ENCODE results near the gene SLC30A9. TPM values are rescaled to one million over a fixed set of nuclear protein-coding genes. Genes with fewer than 3 reads are reported as not detected.

Gene SLC30A9
- total and polyA plus RNA-seq, 10 of the 15 experiments (the other 5 are each of a cell fraction or from before 2014, with no cell fraction given), result 12.1 to 75.9 (median 46.6) TPM

- Histone ChIP-seq H3K36me3 (ENCODE audit: control insufficient read depth in 2 of 2, insufficient read depth in 2 of 2, low read length in 1 of 2) (no peaks in the 10 kb centered on the region), H3K4me3 (no peak overlapping the region), H3K79me2 (ENCODE audit: control insufficient read depth, insufficient read depth, low read length) (no peaks in the 10 kb centered on the region; the same call in none of the 2 replicates), H3K9me3 (replicated peaks; ENCODE audit: control insufficient read depth, insufficient read depth, low read length) (no peaks in the 10 kb centered on the region; the same call in 2 of the 3 replicates), H3K9ac (ENCODE audit: control insufficient read depth, insufficient read depth, low read length) (no peak overlapping the region), H3K27me3 (replicated peaks in 1 of 2; ENCODE audit: control insufficient read depth in 2 of 2, insufficient read depth in 2 of 2, low read length in 1 of 2) (no peaks in the 10 kb centered on the region), H2AFZ (ENCODE audit: control insufficient read depth, low read depth, low read length) (no peak overlapping the region), H3K4me2 (ENCODE audit: control insufficient read depth, insufficient read depth) (no peak overlapping the region), H4K20me1 (ENCODE audit: control insufficient read depth, insufficient read depth) (no peaks in the 10 kb centered on the region), H3K4me1 (ENCODE audit: control insufficient read depth, insufficient read depth, low read length) (no peaks in the 10 kb centered on the region), H3K27ac (ENCODE audit: control insufficient read depth, insufficient read depth) (no peak overlapping the region)
- 97% methylated on average over 2 of the region's 2 CpGs for WGBS (ENCODE audit: insufficient coverage, insufficient replicate concordance, low lambda C conversion rate, missing lambda C conversion rate)
- FAIRE-seq, result no peak
- RAD21 ChIA-PET (ENCODE audit: unreplicated experiment), result no interaction called here
- no TSS peak for BruUV-seq (replicated peaks)
- no peak for ATAC-seq
- intact Hi-C loops (cut with micrococcal nuclease; ENCODE audit: unreplicated experiment), result no loop called here
- POLR2A ChIA-PET, result no interaction called here
- SMC1A ChIA-PET (ENCODE audit: uncharacterized antibody, unreplicated experiment), result no interaction called here
- no peak for TF ChIP-seq POLR2A (IDR thresholded peaks at IDR 0.05; ENCODE audit: low read depth, low read length)
- TF ChIP-seq RUNX3 (IDR thresholded peaks at IDR 0.05; ENCODE audit: low read length), result no peak
- no peak for TF ChIP-seq KDM1A (IDR thresholded peaks at IDR 0.05; ENCODE audit: borderline replicate concordance)
- no peak for TF ChIP-seq RB1 (IDR thresholded peaks at IDR 0.05; ENCODE audit: borderline replicate concordance)
- TF ChIP-seq SUZ12 (IDR thresholded peaks at IDR 0.05; ENCODE audit: unreplicated experiment), result no peak
- no peak for TF ChIP-seq CTCF (IDR thresholded peaks at IDR 0.05 in 2 of 3, conservative IDR thresholded peaks at IDR 0.05 in 1 of 3; ENCODE audit: control insufficient read depth in 2 of 3, extremely low read depth in 1 of 3, insufficient read depth in 1 of 3, low read depth in 3 of 3, low read length in 3 of 3)
- TF ChIP-seq, protein P1, sequence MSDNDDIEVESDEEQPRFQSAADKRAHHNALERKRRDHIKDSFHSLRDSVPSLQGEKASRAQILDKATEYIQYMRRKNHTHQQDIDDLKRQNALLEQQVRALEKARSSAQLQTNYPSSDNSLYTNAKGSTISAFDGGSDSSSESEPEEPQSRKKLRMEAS (IDR thresholded peaks at IDR 0.05; ENCODE audit: low read depth, low read length), result no peak
- TF ChIP-seq MEF2B (IDR thresholded peaks at IDR 0.05; ENCODE audit: partially characterized antibody, poor library complexity, severe bottlenecking), result no peak
- no peak for TF ChIP-seq HDAC6 (IDR thresholded peaks at IDR 0.05; ENCODE audit: unreplicated experiment)
- TF ChIP-seq RELA (IDR thresholded peaks at IDR 0.05; ENCODE audit: borderline replicate concordance, partially characterized antibody), result no peak
- no peak for TF ChIP-seq E2F8 (IDR thresholded peaks at IDR 0.05; ENCODE audit: low read depth, partially characterized antibody)
- no peak for TF ChIP-seq ZNF622 (IDR thresholded peaks at IDR 0.05)
- TF ChIP-seq RAD21 (IDR thresholded peaks at IDR 0.05; ENCODE audit: insufficient read depth, low read depth, low read length), result no peak
- no peak for TF ChIP-seq CREB1 (IDR thresholded peaks at IDR 0.05; ENCODE audit: low read depth)
- no peak for TF ChIP-seq SREBF2 (IDR thresholded peaks at IDR 0.05; ENCODE audit: low read length)
- TF ChIP-seq NR2C2 (IDR thresholded peaks at IDR 0.05; ENCODE audit: borderline replicate concordance, control insufficient read depth, insufficient read length, low read depth), result no peak
- TF ChIP-seq CHD1 (IDR thresholded peaks at IDR 0.05; ENCODE audit: low read depth, low read length), result no peak
- no peak for TF ChIP-seq TAF1 (IDR thresholded peaks at IDR 0.05; ENCODE audit: borderline replicate concordance, low read depth, low read length)
- TF ChIP-seq RFX5 (IDR thresholded peaks at IDR 0.05; ENCODE audit: low read depth, low read length), result no peak
- DNase-seq (ENCODE audit: low read depth, low spot score), result no peak
- CTCF ChIA-PET, result interaction anchor here (1.2 kb wide), 1 partner anchor 24 kb away, joined by 4 read pairs; no protein-coding TSS in a partner anchor
- in situ Hi-C loops (cut with MboI), result no loop called here
Measured at GRCh38 chr4:42015438-42015837, 25.1 kb downstream of the SLC30A9 start.
